Stimulated activated CD8-positive, alpha-beta memory T cell treated with anti-CD3 and anti-CD28 coated beads, Interleukin-12 subunit alpha, Interleukin-12 subunit beta, amount 100 ng/mL, for 1 hour (primary cell): Measurements from ENCODE around the gene EFNA3.

Experiments used
- DNase-seq: peaks from one replicate; pipeline ENCODE4 v3.0.0-alpha.2; 2020; ENCODE audit warnings: low read depth

The EFNA3 gene

DNA sequence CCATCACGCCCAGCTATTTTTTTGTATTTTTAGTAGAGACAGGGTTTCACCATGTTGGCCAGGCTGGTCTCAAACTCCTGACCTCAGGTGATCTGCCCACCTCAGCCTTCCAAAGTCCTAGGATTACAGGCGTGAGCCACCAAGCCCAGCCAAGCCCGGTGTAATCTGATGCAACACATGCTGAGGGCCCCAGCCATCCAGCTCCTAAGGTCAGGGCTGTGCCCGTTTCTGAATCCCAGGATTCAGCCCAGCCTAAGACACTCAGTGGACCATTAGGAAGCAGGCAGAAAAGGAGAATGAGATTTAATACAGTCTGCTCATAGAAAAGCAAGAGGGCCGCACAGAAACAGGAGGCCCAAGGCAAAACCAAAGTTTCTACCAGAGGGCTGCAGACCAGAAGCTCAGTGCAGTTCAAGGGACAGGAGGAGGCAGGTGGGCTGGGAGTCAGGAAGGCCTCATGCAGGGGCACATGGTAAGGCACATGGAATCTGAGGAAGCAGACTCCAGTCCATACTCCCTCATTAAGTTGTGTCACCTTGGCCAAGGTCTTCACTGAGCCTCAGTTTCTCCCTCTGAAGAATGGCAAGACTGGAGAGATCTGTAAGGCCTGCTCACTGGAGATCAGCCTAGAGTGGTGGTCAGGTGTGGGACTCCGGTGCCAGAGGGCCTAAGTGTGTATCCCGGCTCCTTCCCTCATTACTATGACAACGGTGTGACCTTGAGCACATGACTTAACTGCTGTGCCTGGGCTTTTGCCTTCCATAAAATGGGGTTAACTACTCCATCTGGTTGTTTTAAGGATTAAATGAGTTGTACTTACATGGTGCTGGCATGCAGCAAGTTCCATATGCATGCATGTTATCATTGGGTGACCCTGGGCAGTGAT is 29.9 kb upstream of the EFNA3 start:
- no peak for DNase-seq

DNA sequence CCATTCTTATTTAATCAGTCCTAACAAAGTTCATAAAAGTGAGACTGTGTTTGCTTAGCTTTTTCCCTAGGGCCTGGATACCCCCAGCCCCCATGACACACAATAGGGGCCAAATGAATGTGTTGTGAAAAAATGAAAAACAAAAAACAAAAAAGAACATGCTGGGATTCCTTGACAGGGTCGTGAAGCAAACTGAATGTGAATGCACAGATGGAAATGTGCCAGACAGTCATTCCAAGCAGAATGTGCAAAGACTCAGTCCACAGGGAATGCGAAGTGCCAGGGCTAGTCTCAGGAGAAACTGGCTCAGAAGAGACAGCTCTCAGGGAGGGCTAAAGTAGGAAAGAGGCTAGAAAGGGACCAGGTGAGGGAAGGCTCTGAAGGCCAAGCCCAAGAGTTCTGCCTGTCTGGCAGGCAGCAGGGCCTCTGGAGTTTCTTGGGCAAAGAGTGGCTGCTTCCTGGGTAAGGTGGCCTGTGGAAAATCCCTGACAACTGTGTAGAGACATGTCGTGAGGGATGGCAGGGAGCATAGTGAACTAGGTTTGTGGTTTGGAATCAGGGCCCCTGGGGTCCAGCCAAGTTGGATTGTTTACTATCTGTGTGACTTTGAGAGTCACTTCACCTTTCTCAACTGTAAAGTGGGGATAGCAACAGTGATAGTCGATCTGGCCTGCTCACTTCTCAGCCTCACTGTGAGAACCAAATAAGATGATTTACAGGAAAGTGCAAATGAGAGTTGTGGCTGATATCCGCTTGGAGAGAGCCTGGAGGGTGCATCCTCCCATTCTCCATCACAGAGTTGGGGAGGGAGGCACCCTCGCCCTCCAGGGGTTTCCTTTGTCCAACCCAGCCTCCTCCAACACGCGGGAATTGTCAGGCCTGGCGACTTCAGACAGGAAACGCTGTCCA is 28.7 kb upstream of the EFNA3 start:
- no peak for DNase-seq

DNA sequence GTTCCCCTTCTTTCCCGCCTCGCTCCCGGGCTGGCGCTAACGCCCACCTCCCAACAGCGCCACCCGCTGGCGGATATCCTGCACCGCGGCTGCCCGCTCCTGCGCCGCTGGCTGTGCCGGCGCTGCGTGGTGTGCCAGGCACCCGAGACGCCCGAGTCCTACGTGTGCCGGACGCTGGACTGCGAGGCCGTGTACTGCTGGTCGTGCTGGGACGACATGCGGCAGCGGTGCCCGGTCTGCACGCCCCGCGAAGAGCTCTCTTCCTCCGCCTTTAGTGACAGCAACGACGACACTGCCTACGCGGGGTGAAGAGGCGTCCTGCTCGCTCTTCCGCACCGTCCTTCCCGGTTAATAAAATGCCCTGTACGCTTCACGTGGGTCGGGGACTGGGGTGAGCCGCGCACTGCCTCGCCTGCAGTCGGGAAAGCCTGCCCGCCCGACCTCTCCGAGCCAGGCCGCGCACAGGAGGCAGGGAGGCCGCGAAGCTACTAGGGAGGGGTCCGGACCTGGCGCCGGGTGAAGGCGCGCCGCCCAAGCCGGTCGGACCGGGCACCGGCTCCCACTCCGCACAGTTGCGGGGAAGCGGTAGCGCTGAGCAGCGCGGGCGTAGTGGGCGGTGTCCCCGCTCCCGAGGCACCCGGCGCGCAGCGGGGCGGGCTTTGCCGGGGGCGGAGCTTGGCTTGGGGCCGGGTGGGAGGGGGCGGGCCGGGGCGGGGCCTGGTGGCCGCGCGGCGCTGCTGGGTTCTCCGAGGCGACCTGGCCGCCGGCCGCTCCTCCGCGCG is 27.9 kb upstream of the EFNA3 start, which contains the start of gene ADAM15:
Gene ADAM15, plus strand, starts transcription at position 757 of the 782 bp plus-strand sequence. CDS start 71 bp downstream, outside the sequence.
- DNase-seq = peak; percentile 64

DNA sequence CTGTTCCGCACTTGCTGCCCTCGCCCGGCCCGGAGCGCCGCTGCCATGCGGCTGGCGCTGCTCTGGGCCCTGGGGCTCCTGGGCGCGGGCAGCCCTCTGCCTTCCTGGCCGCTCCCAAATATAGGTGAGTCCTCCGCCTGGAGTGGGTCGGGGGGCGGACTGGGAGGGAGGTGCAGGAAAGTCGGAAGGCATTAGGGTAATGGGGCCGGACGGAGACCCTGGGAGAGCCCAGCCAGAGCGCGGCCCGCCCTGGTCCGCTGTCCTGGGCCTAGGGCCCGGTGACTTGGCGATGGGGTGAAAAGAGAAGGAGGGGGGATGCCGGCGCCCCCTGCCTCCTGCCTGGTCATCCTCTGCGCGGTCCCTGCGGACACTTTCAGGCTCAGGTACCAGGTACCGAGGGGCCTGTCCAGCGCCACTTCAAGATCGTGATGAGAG is 27.3 kb upstream of the EFNA3 start:
- no peak for DNase-seq

DNA sequence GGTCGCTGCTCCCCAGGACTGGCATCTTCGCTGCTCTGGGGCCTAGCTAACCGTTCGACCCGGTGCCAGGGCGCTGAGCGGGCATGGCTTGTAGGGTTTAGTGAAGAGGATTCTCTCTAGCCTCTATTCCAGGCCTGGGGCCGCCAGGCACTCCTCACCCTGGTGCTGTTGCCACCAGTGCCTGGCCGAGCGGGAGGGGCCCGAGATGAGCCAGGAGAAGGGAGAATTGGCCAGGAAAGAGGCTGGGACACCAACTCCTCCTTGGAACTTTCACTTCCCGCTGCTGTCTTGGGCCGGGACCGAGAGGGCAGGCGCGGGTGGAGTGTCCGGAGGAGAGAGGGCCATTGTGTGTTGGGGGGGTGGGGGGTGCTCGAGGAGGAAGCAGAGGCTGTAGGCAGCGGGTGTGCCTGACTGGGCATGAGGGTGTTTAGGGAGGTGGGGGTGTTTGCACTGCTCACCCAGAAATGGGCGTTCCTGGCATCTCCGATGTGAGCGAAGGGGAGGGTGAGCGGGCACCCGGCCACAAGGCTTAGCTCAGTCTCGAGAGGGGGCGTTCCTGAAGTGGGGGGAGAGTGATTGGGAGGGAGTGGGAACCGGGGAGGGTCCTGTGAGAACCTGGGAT is 26.7 kb upstream of the EFNA3 start:
- no peak for DNase-seq

DNA sequence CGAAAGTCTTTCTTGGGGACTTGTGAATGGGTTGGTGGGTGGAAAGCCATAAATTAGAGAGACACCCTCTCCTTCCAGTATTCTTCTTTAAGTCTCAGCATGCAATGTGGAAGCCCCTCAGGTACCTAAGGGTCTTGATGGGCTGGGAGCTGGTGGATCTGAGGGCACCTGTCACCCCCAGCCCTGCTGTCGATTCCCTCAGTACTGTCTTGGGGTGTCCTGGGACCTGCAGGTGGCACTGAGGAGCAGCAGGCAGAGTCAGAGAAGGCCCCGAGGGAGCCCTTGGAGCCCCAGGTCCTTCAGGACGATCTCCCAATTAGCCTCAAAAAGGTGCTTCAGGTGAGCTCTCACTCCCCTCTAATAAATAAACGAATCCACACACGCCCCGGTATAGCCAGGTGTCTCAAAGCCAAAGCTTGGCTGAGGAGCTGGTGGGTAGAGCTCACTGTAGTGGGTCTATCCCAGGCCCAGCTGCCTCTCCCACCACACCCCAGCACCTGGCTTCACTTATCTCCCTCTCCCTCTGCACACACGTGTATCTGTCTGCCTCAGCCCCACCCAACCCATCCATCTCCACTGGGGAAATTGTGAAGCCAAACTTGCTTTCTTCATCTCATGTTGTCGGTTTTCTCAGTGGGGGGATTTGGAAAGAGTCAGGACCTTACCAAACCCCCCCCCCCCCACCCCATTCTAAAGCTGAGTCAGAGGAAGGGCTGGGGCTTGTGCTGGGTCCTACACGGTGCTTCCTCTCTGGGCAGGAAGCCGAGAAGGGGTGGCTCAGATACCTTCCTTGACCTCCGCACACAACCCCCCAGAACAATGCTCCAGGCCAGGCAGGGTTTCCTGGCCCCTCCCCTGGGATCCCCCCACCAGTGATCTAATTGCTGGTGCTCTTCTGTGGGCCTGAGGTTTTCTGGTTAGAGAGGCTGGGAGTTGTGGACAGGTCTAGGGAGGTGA is 25.9 kb upstream of the EFNA3 start:
- DNase-seq = no peak

DNA sequence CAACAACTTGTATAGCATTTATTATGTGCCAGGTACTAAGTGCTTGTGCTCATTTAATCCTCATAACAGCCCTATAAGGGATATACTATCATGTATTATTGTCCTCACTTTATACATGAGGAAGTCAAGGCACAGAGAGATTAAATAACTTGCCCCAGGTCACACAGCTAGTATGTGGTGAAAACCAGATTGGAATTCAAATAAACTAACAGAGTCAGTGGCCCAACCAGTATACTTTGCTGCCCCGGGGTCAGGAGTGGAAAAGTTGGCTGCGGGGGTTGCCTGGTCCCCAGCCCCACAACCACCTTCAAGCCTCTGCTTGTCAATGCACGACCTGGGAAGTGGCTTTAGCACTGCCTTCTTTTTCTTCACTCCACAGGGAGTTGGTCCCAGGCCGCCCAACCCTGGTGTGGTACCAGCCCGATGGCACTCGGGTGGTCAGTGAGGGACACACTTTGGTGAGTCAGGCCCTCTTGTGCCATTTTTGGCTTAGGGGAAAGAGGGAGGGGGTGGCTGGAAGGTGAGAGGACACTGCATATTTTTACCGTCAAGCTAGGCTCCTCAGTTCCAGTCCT is 25.0 kb upstream of the EFNA3 start:
- no peak for DNase-seq

DNA sequence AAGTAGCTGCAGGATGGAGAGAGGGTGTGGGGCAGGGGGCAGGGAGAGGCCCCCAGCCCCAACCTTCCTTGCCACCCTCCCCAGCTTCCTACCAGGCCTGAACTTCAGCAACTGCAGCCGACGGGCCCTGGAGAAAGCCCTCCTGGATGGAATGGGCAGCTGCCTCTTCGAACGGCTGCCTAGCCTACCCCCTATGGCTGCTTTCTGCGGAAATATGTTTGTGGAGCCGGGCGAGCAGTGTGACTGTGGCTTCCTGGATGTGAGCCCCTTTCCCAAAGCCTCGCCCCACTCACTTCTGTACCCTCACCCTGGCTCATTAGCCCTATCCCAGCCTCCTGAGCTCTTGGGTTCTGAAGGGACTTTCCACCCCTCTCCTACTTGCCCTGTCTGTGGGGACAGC is 21.5 kb upstream of the EFNA3 start:
- no peak for DNase-seq

DNA sequence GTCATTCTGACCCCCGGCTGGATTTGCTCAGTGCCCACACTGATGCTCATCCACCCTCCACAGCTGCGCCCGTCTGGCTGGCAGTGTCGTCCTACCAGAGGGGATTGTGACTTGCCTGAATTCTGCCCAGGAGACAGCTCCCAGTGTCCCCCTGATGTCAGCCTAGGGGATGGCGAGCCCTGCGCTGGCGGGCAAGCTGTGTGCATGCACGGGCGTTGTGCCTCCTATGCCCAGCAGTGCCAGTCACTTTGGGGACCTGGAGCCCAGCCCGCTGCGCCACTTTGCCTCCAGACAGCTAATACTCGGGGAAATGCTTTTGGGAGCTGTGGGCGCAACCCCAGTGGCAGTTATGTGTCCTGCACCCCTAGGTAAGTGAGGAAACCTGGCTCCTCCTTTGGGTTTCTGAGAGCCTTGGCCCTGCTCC is 20.8 kb upstream of the EFNA3 start:
- DNase-seq = no peak

DNA sequence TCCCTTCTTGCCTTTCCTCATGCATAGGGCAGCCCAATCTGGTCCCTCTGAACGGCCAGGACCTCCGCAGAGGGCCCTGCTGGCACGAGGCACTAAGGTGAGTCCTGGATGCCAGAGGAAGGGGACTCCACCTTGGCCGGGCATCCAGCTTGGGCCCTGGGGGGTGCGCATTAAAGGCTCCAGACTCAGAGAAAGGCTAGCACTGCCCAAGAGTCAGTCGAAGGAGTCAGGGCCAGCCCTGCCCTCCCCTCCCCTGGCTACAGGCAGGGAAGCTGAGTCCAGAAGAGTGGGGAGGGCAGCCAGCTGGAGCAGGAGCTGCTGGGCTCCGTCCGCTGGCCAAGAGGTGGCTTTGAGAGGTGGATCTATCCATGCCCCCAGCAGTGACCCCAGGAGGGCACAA is 17.9 kb upstream of the EFNA3 start:
- no peak for DNase-seq

DNA sequence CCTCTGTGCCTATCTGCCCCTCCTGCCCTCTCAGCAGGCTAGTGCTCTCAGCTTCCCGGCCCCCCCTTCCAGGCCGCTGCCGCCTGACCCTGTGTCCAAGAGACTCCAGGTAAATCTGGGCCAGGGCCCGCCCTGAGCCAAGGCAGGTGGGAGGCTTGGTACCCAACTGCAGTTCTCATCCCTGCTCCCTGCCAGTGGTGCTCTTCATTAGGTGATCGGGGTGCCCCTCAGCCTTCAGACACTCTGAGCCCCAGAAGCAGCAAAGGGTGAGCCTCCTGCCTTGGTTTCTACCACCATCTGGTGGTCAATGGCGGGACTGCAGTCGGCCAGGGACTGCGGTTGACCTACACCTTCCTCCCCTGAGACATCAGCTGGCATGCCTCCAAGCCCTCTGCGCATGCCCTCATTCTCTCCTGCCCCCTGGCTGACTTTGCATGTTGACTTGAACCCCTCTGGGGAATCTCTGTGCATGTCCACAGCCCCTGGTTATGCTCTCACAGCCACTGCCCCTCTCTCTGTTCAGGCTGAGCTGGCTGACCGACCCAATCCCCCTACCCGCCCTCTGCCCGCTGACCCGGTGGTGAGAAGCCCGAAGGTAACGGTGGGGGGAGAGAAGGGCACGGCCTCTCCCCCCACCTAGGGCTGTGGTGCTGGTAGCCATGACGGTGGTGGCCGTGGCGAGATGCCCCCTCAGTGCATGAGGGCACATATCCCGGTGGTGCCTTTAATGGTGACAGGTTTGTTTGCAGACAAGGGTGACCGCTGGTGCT is 17.1 kb upstream of the EFNA3 start:
- DNase-seq = peak; percentile 89

DNA sequence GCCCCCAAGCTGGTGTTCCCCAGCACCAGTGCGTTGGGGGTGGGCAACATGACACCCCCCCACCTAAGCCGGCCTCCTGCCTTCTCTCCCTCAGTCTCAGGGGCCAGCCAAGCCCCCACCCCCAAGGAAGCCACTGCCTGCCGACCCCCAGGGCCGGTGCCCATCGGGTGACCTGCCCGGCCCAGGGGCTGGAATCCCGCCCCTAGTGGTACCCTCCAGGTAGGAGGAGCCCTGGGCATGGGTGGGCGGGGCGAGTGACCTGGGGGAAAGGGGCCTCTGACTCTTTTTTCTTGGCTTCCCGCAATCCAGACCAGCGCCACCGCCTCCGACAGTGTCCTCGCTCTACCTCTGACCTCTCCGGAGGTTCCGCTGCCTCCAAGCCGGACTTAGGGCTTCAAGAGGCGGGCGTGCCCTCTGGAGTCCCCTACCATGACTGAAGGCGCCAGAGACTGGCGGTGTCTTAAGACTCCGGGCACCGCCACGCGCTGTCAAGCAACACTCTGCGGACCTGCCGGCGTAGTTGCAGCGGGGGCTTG is 16.4 kb upstream of the EFNA3 start:
- no peak for DNase-seq

DNA sequence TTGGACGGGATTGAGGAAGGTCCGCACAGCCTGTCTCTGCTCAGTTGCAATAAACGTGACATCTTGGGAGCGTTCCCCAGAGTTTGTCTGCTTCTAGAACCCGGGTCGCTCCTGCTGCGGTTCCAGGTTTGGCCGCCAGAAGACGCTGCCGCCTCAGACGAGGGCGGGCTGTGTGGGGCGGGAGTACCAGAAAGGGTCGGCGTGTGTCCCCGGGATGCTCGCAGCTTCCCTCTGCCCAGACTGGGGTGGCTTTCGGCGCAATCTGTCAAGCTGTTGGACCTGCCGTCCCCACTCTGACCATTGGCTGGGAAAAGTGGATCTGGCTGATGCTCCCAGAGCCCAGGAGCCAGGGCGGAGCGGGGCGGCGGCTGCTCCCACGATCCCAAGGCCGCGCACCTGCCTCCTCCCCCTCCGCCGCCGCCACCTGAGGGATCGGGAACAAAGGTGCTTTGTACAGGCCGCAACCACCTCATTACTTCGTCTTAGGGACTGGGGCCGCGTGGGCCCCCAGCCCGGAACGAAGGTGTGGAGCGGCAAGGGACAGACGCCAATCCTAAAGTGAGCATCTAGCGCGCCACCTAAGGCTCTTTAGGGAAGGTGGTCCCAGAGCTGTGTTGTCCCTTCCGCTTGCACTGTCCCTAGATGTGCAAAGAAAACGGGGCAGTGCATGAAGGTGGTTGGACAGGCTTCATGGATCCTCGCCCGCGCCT is 15.8 kb upstream of the EFNA3 start:
- peak; percentile 56 for DNase-seq

DNA sequence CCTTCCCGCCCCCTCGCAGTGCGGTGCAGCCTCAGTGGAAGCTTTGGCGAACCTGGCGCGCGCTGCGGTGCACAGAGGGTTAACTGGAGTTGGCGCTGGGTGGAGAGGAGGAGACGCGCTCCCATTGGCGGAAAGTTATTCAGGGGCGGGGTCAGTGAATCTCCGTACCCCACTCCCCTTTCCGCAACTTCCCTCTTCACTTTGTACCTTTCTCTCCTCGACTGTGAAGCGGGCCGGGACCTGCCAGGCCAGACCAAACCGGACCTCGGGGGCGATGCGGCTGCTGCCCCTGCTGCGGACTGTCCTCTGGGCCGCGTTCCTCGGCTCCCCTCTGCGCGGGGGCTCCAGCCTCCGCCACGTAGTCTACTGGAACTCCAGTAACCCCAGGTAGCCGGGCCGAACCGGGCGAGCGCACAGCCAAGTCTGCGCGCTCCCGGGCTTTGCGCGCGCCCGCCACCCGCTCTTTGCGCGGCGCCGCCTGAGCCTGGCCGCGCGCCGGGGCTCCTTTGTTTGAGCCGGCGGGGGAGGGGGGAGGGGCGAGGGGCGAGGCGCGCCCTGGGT is 15.0 kb upstream of the EFNA3 start, which contains the start of gene EFNA4:
Gene EFNA4, plus strand, starts transcription at position 191 of the 561 bp plus-strand sequence. Its CDS starts 84 bp downstream, at position 275.
- peak; percentile 73 for DNase-seq

DNA sequence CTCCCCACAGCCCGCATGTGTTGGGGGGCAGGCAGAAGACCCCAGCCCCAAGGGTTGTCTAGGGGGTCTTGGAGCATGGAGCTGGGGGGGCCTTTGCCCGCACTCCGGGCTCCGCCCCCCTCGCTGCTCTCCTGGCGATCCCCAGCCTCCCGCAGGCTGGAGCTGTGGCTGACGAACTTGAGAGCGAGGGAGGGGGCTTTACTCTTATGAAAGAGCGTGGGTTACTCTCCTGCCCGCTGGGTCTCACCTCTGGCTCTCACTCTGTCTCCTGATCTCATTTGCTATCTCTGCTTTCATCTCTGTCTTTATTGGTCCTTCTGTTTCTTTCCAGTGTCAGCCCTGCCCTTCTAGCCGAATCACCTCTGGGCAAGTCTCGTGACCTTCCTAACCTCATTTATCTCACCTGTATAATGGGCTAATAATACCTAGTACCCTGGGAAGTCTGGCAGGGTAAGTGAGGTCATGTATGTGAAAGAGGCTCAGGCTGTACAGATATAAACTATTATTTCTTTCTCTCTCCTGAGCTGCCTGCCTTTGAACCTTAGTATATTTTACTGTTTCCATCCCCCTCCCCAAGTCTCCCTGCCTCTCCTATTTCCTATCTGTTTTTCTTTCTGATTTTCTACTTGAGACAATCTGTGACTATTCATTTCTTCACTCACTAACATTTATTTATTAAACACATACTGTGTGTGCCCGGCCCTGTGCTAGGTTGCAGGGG is 14.4 kb upstream of the EFNA3 start:
- no peak for DNase-seq

DNA sequence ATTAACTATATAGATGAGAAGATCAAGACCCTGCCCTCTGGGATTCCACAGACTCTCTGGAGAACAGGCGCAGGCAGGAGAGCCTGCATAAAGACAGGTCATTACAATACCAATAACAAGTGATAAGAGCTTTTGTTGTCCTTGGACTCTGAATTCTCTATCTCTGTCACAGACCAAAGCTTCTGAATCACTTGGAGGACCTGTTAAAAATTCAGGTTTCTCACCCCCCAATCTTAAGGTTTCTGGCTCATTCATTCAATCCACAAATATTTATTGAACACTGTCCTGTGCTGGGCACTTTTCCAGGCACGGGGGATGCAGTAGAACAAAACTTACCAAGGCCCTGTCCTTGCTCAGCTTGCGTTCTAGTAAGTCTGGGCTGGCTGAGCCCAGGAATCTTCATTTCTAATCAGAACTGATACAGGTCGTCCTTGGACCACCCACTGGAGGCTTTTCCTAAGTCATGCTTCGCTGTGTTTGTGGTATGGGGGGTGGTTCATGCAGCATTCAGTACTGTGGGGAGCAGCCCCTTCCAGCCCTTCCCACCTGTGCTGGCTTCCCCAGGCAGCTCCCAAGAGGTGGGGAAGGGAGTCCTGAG is 13.7 kb upstream of the EFNA3 start:
- no peak for DNase-seq

DNA sequence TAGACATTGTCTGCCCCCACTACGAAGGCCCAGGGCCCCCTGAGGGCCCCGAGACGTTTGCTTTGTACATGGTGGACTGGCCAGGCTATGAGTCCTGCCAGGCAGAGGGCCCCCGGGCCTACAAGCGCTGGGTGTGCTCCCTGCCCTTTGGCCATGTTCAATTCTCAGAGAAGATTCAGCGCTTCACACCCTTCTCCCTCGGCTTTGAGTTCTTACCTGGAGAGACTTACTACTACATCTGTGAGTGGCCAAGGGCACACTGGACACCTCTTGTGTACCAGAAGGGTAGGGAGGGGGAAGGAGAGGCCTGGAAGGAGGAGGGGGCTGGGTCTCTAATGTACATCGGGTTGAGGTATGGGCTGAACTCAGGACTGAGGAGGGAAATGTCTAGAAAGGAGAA is 11.9 kb upstream of the EFNA3 start:
- DNase-seq = no peak
